Activated T-helper 1 cell treated with anti-CD3 and anti-CD28 coated beads, Interleukin-12 subunit alpha, Interleukin-12 subunit beta, Interleukin-2, Interleukin-4 antibody, amounts not matched to agents 30 ng/mL and 10 ng/mL and 1 ng/mL, durations not matched to agents 14 hours and 24 hours and 36 hours (primary cell): ENCODE results near the gene PAX7. TPM values are rescaled to one million over a fixed set of nuclear protein-coding genes. Genes with fewer than 3 reads are reported as not detected.

ENCODE experiments used
- DNase-seq: peaks from one replicate; pipeline ENCODE4 v3.0.0; 2021; ENCODE audit warnings: low spot score
- H3K27ac Mint-ChIP-seq: one replicate; pipeline ENCODE4 v1.8.0; 2021; ENCODE audit warnings: mild to moderate bottlenecking, mixed read lengths
- H3K27me3 Mint-ChIP-seq: one replicate; pipeline ENCODE4 v1.8.0; 2022; ENCODE audit warnings: mild to moderate bottlenecking, moderate library complexity, mixed read lengths; ENCODE audit not compliant: insufficient read depth
- H3K36me3 Mint-ChIP-seq: one replicate; pipeline ENCODE4 v1.8.0; 2021; ENCODE audit warnings: low read depth, mixed read lengths
- H3K4me1 Mint-ChIP-seq: one replicate; pipeline ENCODE4 v1.8.0; 2021; ENCODE audit warnings: low read depth, mixed read lengths
- H3K4me3 Mint-ChIP-seq: one replicate; pipeline ENCODE4 v1.8.0; 2021; ENCODE audit warnings: mild to moderate bottlenecking, moderate library complexity, mixed read lengths
- H3K9me3 Mint-ChIP-seq: one replicate; pipeline ENCODE4 v1.8.0; 2021; ENCODE audit warnings: mixed read lengths
- intact Hi-C: fragments of 100-400 bp; cut with micrococcal nuclease; formaldehyde crosslinking; loops from one replicate; pipeline ENCODE4 v1.15.1; 2024
- total RNA-seq: library from RNA; stranded (reverse); gene quantifications from 2 replicates; pipeline ENCODE4 v1.2.3, GENCODE V29; 2022

The PAX7 gene
- total RNA-seq, 1 donor from 2014 or later: not detected

DNA sequence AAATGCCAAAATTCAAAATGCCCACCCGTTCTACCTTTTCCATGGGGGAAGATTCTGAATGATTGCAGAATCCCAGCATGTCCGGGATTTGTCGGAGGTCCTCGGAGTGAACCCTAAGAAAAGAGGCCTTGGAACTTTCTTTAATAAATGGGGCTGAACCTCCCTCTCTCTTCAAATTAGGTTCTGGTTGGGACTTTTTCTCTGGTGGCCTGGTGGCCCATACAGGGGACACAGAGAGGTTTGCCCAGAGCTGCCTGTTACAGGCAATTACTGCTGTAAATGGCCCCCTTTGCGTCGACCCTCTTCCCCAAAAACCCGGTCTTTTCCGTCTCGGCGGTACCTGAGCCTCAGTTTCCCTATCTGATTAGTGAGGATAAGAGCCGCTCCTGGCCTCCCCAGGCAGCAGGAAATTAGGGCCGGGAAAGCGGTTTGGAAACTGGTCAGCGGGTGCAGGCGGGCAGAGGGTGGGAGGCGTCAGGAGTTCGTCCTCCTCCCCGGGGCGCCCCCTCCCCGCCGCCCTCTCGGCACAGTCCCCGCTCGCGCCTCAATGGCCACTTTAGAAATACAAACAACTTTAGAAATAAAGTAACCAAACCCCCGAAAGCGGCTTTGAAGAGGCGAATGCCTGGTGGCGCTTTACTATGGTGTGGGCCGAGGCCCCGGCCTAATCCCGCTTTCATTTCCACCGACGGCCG lies 15.6 kb downstream of the PAX7 start:
- H3K27ac Mint-ChIP-seq: no peak overlapping the region
- no peaks in the 10 kb centered on the region for H3K9me3 Mint-ChIP-seq
- peaks cover 78% of the 10 kb centered on the region for H3K27me3 Mint-ChIP-seq
- no peak for DNase-seq
- H3K4me3 Mint-ChIP-seq: no peak overlapping the region
- intact Hi-C loops: loop anchor here (10.0 kb wide), 1 partner anchor 541 kb away; the partner anchor contains the start of gene IGSF21
- H3K4me1 Mint-ChIP-seq: peaks cover 2% of the 10 kb centered on the region
- no peaks in the 10 kb centered on the region for H3K36me3 Mint-ChIP-seq

DNA sequence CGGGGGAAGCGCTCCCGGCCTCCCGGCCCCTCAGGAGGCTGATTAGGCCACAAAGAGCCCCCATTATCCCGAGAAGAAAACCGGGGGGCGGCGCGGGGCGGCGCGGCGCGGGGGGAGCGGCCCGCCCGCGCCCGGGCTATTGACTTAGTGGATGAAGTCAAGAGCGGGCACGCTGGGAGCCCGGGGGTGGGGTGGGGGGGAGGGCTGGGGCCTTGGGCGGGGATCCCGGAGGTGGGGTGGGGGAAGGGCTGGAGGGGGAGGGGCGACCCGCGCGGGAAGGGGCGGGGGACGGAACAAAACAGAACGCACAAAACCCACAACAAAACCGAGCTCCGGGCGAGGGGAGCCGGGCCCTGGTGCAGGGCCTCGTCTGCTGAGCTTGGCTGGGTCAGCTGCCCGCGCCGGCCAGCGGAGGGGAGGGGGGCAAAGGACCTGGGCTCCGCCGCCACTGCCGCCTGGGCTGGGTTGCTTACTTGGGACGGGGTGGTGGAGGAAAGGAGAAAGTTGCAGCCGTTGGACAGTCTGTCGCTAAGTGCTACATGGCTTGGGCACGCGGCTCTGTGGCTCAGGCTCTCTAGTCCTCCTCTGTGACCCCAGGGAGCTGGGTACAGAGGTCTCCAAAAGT lies 16.3 kb downstream of the PAX7 start:
- Mint-ChIP-seq H3K9me3 (no peaks in the 10 kb centered on the region), H3K4me3 (no peak overlapping the region), H3K4me1 (peaks cover 3% of the 10 kb centered on the region), H3K27me3 (peaks cover 74% of the 10 kb centered on the region), H3K27ac (no peak overlapping the region), H3K36me3 (no peaks in the 10 kb centered on the region)
- intact Hi-C loops: loop anchor here (10.0 kb wide), 1 partner anchor 542 kb away; the partner anchor contains the start of gene IGSF21
- no peak for DNase-seq

DNA sequence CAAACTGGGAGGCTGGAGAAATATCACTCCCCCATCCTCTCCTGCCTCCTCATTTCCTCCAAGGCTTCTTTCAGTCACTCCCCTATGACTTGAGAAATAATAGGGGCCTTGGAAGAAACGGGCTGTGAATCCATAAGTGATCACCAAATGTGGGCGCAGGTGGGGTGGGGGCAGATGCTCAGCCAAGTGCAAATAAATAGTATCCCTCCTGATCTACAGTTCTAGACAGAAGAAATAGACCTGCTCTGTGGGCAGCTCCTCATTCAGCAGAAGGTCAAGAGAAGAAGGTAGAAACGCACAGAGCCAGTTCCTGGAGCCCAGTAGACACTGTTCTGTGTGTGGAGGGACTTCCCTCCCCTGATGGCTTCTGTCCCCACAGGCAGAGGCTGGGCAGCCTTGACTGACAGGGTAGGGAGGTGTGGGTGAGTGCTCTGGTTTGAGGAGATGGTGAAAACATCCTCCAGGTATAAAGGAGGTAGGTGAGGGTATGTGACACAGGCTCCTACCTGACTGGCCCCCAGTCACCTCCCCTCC lies 17.1 kb downstream of the PAX7 start:
- Mint-ChIP-seq H3K36me3 (no peaks in the 10 kb centered on the region), H3K9me3 (no peaks in the 10 kb centered on the region), H3K4me1 (peaks cover 10% of the 10 kb centered on the region), H3K27me3 (peaks cover 76% of the 10 kb centered on the region), H3K27ac (no peak overlapping the region), H3K4me3 (no peak overlapping the region)
- no peak for DNase-seq
- intact Hi-C loops: loop anchor here (10.0 kb wide), 1 partner anchor 543 kb away; the partner anchor contains the start of gene IGSF21

DNA sequence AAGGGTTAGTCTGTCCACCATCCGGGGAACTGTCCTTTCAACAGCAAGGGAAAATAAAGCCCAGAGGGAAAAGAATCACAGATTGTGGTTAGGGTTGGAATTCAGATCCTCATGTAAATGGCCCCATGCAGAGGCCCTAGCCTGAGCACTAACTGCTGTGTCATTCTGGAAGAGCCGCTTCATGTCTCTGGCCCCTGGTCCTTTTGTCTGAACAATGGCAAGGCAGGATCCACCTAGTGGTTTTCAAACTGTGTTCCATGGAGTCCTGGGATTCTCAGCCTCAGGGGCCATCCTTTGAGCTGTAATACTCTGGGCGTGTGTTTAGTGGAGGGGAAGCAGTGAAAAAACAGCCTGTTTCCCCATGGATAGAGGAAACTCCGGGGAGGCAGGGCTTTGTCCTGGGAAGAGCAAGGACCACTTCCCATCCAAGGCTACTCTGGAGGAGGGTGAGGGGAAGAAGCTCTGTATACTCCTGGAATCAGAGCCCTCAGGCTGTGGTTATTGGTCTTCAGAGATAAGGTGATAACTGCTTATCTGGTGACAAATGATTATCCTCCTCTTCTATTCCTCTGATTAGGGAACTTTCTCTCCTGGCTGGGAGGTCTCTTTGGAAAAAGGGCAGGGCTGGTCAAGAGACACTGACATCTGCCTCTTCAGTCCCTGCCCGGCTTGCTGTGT lies 19.2 kb downstream of the PAX7 start:
- H3K27ac Mint-ChIP-seq: no peak overlapping the region
- intact Hi-C loops: loop anchor here (10.0 kb wide), 1 partner anchor 545 kb away; the partner anchor contains the start of gene IGSF21
- peaks cover 73% of the 10 kb centered on the region for H3K27me3 Mint-ChIP-seq
- H3K9me3 Mint-ChIP-seq: no peaks in the 10 kb centered on the region
- no peak overlapping the region for H3K4me3 Mint-ChIP-seq
- H3K4me1 Mint-ChIP-seq: peaks cover 17% of the 10 kb centered on the region
- no peak for DNase-seq
- H3K36me3 Mint-ChIP-seq: no peaks in the 10 kb centered on the region

DNA sequence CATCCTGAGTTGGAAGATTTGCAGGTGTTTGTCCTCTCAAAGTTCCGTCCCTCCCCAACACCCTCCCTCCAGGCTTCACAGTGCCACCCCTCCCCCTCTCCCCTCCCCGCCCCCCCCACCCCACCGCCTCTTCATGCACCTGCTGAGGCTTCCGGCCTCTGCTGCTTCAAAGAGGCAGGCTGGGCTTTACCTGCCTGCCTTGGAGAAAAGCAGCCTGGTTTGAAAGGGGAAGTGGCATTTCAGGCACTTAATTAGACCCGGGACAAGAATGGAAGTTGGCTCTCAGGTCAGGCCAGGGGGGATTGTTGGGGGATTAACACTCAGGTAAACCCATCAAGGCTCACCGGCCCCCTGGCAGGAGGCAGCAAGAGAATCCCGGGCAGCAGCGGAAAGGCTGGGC lies 21.1 kb downstream of the PAX7 start:
- peaks cover 65% of the 10 kb centered on the region for H3K27me3 Mint-ChIP-seq
- H3K27ac Mint-ChIP-seq: no peak overlapping the region
- intact Hi-C loops: no loop called here
- H3K36me3 Mint-ChIP-seq: no peaks in the 10 kb centered on the region
- peaks cover 17% of the 10 kb centered on the region for H3K4me1 Mint-ChIP-seq
- no peaks in the 10 kb centered on the region for H3K9me3 Mint-ChIP-seq
- no peak for DNase-seq
- no peak overlapping the region for H3K4me3 Mint-ChIP-seq

DNA sequence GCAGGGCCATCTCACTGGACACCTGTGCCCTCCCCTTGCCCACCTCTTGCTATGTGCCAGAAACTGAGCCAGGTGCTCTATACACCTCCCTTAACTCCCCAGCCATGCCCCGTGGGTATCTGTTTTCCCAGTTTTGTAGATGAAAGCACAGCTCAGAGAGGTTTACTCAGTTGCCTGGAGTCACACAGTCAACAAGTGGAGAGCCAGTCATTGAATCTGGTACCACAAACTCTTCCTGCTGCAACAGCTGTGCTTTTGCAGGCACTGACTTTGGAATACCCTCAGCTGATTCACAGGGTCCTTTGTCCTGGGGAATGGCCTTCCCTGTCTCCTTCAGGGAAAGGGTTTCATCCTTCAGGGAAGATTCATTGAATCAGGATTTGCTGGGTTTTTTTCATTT lies 22.1 kb downstream of the PAX7 start:
- Mint-ChIP-seq H3K4me3 (no peak overlapping the region), H3K27ac (no peak overlapping the region), H3K36me3 (no peaks in the 10 kb centered on the region), H3K27me3 (peaks cover 63% of the 10 kb centered on the region), H3K4me1 (peaks cover 17% of the 10 kb centered on the region), H3K9me3 (no peaks in the 10 kb centered on the region)
- DNase-seq: no peak
- intact Hi-C loops: no loop called here

DNA sequence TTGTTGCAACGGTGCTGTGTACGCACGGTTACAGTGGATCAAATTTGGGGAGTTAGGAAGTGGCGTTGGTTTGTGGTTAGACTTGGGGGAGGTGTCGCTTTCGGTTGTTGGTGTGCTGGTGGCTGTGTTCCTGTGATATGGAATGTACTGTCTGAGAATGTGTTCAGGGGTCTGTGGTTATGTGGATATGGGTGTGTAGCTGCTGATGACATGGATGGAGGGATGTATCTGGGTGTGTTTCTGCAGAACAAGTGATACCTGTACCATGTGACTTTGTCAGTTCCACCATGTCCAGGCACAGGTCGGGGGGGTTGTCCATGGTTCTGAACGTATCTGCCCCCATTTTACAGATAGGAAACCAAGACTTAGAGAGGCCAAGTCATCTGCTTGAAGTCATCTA lies 22.7 kb downstream of the PAX7 start:
- Mint-ChIP-seq H3K9me3 (no peaks in the 10 kb centered on the region), H3K4me3 (peak overlapping the region; percentile 1), H3K27me3 (peaks cover 58% of the 10 kb centered on the region), H3K4me1 (peaks cover 17% of the 10 kb centered on the region), H3K27ac (no peak overlapping the region), H3K36me3 (no peaks in the 10 kb centered on the region)
- no peak for DNase-seq
- intact Hi-C loops: no loop called here

DNA sequence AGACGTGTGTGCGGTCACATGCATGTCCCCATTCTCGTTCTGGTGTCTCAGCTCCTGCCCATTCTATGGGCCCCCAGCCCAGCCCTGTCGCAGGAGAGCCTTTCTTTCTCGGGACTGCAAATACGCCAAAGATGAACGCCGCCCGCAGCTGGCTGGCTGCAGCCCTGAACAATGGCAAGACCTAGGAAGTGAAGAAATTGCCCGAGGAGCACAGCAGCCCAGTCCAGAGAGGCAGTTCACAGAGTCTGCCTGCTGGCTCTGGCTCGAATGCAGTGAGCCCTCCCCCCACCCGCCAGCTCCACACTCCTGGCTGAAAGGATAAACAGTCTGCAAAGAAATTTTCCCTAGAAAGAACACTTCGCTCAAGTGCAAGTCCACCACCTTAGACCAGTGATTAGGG lies 23.3 kb downstream of the PAX7 start:
- intact Hi-C loops: no loop called here
- H3K4me3 Mint-ChIP-seq: no peak overlapping the region
- H3K27me3 Mint-ChIP-seq: peaks cover 57% of the 10 kb centered on the region

DNA sequence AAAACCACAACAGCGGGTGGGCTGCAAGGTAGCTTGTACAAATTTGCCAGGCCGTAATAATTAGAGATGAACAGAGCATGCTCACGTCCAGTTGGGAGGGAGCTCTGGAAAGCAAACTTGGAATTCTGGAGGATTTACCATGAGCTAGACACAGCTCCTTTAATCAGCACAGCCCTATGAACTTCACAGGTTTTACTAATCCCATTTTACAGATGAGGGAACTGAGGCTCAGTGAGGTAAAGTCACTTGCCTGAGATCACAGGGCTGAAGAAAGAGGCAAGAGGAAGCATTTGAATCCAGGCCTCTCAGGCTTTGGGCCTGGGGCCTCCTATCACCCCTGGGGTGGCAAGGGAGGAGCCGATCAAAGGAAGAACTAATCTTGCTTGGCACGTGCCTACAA lies 24.0 kb downstream of the PAX7 start:
- DNase-seq: no peak
- Mint-ChIP-seq H3K27ac (no peak overlapping the region), H3K9me3 (no peaks in the 10 kb centered on the region), H3K4me3 (no peak overlapping the region), H3K27me3 (peaks cover 58% of the 10 kb centered on the region), H3K36me3 (no peaks in the 10 kb centered on the region), H3K4me1 (peaks cover 17% of the 10 kb centered on the region)
- intact Hi-C loops: no loop called here

More for the DNA sequence above, 23.3 kb downstream of the PAX7 start:
- Mint-ChIP-seq H3K4me1 (peaks cover 17% of the 10 kb centered on the region), H3K36me3 (no peaks in the 10 kb centered on the region), H3K27ac (no peak overlapping the region), H3K9me3 (no peaks in the 10 kb centered on the region)
- no peak for DNase-seq

DNA sequence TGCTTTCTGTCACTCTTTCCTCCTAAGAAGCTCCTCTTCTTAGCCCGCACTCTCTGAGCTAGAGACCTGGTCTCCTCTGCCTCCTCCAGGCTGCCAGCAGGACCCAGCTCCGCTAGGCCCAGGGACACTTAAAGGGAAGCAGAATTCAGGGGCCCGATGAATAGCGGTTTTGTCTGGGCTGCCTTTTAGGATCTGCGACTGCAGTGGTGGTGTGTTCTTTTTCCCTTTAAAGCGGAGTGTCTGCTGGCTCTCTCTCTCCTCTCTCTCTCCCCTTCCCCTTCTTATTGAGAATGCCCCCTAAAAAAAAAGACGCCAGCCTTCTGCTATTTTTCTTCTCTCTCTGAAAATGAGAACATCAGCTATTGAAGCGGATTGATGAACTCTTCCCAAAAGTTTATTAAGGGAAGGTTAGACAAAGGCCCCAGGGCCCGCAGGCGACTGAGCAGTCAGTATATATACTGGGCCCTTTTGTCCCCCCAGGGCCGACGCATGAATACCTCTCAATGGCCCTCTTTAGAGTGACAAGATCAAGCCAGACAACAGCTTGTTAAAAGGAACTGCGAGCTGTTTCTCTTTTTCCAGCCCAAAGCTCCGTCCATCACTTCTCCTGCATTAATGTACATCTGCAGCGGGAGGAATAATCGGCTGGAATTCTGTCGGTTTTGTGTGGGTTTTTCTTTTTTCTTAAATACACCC lies 27.0 kb downstream of the PAX7 start:
- DNase-seq: no peak
- peaks cover 8% of the 10 kb centered on the region for H3K4me1 Mint-ChIP-seq
- peaks cover 33% of the 10 kb centered on the region for H3K27me3 Mint-ChIP-seq
- H3K9me3 Mint-ChIP-seq: no peaks in the 10 kb centered on the region
- no peak overlapping the region for H3K27ac Mint-ChIP-seq
- intact Hi-C loops: no loop called here
- no peaks in the 10 kb centered on the region for H3K36me3 Mint-ChIP-seq
- no peak overlapping the region for H3K4me3 Mint-ChIP-seq

DNA sequence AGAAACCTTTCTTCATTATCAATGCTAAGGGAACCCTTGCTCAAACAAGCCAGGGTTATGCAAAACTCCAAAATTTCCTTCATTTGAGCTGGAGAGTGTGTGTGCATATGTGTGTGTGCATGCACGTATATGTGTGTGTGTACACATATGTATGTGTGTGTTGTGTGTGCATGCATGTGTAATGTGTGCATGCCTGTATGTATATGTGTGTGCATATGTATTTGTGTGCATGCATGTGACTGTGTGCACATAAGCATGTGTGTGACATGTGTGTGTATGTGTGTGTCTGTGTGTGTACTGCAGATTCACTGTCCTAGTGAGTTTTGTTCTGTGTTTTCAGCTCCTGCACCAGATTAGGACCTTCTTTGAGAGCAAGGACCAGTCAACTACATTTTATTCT lies 28.2 kb downstream of the PAX7 start:
- intact Hi-C loops: no loop called here

DNA sequence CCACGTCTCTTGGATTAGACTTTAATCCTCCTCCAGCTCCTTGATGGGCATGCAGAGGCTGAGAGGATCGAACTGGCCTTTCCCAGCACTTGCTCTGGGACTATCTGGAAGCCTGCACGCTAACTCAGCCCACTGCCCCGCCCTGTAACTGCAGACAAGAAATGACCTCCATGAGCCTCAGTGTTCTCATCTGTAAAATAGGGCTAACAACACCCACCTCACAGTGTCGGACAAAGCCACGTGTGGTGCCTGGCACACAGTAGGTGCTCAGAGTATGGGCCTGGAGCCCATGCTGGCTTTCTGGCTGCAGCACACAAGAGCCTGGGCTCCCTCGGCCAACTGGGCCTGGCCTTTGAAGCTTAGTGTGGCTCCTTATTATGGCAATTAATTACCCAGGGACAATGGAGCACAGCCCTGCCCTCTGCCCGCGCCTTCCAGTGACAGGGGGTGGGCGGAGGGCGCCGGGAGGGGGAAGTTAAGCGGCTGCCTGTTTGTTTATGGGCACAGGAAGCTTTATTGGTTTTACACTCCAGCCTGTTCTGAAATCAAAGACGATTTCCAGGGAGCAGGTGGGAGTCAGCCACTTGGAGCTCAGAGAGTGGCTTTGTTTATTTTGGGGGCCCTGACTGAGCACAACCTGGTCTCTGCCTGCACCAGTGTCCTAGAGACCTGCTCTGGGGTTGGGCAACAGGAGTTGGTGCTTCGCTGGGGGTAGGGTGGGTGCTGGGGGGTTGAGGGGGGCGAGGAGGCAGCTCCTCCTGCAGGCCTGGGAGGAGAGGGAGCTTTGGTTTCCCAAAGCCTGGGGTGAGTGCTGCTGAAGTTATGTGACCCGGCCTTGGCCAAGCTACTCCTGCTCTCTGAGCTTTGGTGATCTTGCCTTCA lies 31.0 kb downstream of the PAX7 start:
- Mint-ChIP-seq H3K27me3 (peaks cover 13% of the 10 kb centered on the region), H3K9me3 (no peaks in the 10 kb centered on the region), H3K36me3 (no peaks in the 10 kb centered on the region), H3K4me3 (no peak overlapping the region), H3K27ac (no peak overlapping the region), H3K4me1 (no peaks in the 10 kb centered on the region)
- intact Hi-C loops: no loop called here
- DNase-seq: no peak

More for the DNA sequence above, 28.2 kb downstream of the PAX7 start:
- no peak for DNase-seq
- H3K27ac Mint-ChIP-seq: no peak overlapping the region
- H3K27me3 Mint-ChIP-seq: peaks cover 27% of the 10 kb centered on the region
- no peaks in the 10 kb centered on the region for H3K4me1 Mint-ChIP-seq
- no peaks in the 10 kb centered on the region for H3K9me3 Mint-ChIP-seq
- no peak overlapping the region for H3K4me3 Mint-ChIP-seq
- H3K36me3 Mint-ChIP-seq: no peaks in the 10 kb centered on the region
